PFSK-1 (cell line): ENCODE measurements around the gene UNC45B.

ENCODE experiments used
- POLR2AphosphoS5 ChIP-seq: IDR thresholded peaks from 2 replicates; pipeline ENCODE4 v1.6.1; 2012; ENCODE audit warnings: low read depth, mild to moderate bottlenecking, control low read depth, low read length, moderate library complexity
- SIN3A ChIP-seq: IDR thresholded peaks from 2 replicates; pipeline ENCODE4 v1.6.1; 2012; ENCODE audit warnings: mild to moderate bottlenecking, low read length, moderate library complexity, borderline replicate concordance; ENCODE audit not compliant: insufficient read depth

GRCh38 chr17:35187481-35187880, 39.9 kb downstream of the UNC45B start:
- TF ChIP-seq POLR2AphosphoS5 (no peak), SIN3A (no peak)
